Effector CD4-positive, alpha-beta T cell (primary cell): Measurements from ENCODE around the gene HDDC2.

Experiments
- DNase-seq: peaks from one replicate; pipeline ENCODE4 v3.0.0-alpha.2; 2020
- total RNA-seq: gene quantifications from one replicate; lab custom pipeline; 2026; lab: John Stamatoyannopoulos, UW

The HDDC2 gene, protein sequence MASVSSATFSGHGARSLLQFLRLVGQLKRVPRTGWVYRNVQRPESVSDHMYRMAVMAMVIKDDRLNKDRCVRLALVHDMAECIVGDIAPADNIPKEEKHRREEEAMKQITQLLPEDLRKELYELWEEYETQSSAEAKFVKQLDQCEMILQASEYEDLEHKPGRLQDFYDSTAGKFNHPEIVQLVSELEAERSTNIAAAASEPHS
- 11.3 reads per million, percentile 34 among the genes with 10 or more reads in this experiment for total RNA-seq

GRCh38 chr6:125301435-125302391, at the start of gene HDDC2:
Gene HDDC2, minus strand, starts transcription at chr6:125301967. Its CDS starts 35 bp downstream, at chr6:125301932.
- peak; percentile 11 for DNase-seq

GRCh38 chr6:125346926-125347563, 45.3 kb upstream of the HDDC2 start:
- no peak for DNase-seq

DNA sequence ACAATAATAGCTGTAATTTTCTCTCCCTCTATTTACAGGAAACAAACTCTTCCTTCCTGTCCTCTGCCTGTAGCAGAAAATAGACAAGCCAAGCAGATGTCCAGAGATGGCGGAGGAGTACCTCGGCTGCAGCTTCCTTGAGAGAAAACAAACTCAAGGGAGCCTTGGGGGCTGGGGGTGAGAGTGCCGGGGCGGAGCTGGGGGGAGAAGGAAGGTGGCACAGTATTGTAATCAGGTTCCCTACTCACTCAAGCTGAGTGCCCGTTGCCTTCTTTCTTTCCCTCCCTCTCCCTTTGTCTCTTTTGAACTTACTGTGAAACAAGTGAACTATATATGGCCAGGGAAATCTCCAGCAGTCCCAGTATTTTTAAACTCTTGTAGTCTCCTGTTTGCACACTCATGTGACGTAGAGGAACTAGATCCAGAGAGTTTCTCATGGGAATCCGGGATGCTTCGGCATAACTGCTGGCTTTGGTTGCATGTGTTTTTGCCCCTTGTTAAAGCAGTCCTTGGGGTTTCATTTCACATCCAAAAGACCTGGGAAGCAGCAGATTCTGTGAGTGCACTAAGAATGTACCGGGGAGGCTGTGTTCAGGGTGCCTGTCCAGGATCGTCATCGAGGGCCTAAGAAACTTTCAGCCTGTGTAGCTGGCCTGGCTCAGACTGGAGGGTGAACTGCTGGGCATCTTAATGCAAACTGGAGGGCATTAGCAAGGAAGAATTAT, 44.6 kb upstream of the HDDC2 start:
- DNase-seq: no peak

- no peak for DNase-seq
Measured at GRCh38 chr6:125341460-125341859, 39.7 kb upstream of the HDDC2 start.

DNA sequence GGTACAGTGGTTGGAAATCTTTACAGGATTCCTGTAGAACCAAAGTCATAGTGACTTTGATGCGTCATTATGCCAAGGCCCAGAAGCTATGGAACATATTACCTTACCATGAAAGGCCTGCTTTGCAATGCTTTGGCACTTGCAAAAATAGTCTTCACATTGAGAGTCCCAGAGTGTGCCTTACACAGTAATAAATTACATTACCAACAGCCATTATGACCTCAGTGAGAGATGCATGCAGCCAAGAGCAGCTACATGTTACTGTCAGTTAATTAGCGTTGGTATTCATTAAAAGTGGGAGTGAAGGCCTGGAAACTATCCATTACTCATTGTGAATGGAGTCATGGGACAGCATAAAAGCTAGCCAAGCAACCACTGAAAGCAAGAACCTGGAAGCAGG, 39.2 kb upstream of the HDDC2 start:
- DNase-seq: no peak

DNA sequence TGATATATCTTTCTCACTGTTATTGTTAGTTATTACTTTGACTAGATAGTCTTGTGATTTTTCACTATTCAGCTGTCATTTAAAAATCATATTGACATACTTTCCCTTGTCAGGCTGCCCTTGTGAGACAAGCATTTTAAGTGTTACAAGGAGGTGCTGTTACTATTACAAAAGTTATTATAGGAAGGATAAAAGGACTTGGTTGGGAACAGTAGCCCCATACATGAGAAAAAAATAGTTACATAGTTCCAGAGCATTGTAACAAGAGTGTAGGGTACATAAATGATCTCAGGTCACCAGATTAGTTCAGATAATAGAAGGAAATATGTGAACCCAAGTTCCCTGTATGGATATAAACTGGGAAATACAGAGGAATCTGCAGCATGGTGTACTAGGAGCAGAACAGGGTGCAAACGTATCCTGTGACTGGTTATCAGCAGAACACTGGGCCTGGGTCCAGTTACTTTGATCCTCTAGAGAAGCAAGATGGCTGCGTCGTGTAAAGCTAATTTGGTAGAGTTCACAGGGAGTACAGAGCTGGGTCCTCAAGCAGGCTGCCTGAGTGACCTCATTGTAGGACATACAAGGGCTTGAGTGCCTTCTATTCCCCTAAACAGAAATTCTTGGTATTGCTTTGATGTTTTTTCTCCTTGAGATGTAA, 38.5 kb upstream of the HDDC2 start:
- no peak for DNase-seq

DNA sequence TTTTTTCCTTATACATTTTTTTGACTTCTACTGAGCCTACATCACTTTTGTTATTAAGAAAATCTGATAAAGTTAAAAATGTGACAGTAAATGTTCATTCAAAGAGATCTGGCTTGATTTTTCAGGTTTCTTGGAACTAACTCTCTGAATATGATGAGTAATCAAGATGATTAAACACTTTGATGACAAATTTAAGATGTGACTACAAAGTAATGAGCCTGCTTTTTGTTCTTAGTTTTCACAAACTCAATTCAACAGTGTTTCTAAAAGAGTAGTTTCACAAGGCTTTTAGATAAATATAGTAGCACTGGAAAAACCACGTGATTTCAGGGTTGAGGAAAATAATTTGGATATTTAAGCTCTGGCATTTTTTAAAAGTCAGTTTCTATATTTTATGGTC, 37.9 kb upstream of the HDDC2 start:
- DNase-seq: no peak

GRCh38 chr6:125338381-125338780, 36.6 kb upstream of the HDDC2 start:
- DNase-seq: no peak

GRCh38 chr6:125337706-125338105, 35.9 kb upstream of the HDDC2 start:
- DNase-seq: no peak

DNA sequence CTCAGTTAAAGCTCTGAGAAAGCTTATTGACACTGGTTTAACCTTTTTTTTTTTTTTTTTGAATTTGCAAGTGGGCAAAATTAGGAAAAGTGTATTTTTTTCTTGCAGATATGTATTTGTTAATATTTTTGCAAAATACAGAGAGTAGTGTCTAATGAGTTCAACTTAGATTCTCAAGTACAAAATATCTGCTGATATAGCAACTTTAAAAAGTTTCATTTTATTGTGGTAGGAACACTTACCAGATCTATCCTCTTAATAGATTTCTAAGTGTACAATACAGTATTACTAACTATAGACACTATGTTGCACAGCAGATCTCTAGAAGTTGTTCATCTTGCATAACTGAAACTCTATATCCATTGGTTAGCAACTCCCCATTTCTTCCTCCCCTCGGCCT, 30.9 kb upstream of the HDDC2 start:
- no peak for DNase-seq

DNA sequence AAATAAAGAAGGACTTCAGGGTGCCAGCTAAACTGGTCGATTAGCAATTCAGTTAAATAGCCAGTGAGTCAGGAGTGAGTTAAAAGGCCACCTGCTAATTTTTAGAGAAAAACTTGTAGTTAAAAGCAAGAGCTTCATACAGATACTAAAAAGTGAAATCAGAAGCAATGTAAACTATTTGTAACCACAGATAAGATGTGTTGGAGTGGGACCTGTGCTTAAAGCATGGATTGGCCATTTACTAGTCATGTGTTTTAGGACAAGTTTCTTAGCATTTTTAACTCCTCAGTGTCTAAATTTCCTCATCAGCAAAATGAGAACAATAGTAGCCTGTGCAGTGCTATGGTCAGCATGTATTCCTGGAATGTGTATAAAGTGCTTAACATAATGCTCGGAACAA, 23.8 kb upstream of the HDDC2 start:
- no peak for DNase-seq

DNA sequence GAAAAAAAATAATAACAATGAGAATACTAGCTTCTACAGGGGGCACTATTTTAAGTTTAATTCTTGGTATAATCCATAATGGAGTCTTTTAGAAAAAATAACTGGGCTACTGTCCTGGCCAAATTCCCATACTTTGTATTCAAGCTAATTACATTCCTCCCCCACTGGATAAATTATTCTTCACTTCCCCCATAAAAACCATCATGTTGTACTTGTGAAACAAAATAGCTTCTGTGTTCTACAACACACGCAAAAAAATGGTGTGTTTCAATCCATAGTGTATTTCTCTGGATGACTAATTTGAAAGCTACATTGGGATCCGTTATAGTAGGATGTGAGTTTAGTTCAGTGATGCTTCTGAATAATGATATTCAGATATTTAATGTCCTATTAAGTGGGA, 21.6 kb upstream of the HDDC2 start:
- no peak for DNase-seq

DNA sequence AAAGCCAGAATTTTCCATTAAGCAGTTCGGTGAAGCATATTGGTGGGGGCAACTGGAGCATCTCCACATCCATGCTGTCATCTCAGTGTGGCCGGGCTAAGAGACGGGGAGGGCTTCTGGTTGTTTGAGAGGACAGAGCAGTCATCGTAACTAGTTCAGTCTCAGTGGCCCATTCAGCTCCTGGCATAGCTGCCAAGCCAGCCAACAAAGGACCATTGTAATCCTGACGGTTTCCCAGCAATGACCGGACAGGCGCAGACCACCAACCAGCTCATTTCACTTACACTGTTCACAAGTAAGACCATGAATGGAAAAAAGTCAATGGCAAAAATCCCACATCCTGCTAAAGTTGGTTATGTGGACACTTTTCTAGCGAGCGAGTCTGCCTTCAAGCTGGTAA, 14.9 kb upstream of the HDDC2 start:
- DNase-seq: no peak

- no peak for DNase-seq
Measured at GRCh38 chr6:125315548-125315947, 13.8 kb upstream of the HDDC2 start.

GRCh38 chr6:125314009-125314581, 12.3 kb upstream of the HDDC2 start:
- DNase-seq: no peak

DNA sequence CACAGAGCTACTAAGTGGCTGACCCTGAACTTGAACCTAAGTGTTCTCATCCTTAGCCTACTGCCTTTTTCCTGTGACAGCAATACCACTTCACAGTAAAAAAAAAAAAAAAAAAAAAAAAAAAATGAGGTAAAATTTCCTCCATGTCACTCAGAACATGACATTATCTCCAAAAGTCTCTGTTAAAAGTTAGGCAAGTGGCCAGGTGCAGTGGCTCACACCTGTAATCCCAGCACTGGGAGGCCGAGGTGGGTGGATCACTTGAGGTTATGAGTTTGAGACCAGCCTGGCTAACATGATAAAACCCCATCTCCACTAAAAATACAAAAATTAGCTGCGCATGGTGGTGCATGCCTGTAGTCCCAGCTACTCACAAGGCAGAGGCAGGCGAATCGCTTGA, 11.2 kb upstream of the HDDC2 start:
- no peak for DNase-seq

DNA sequence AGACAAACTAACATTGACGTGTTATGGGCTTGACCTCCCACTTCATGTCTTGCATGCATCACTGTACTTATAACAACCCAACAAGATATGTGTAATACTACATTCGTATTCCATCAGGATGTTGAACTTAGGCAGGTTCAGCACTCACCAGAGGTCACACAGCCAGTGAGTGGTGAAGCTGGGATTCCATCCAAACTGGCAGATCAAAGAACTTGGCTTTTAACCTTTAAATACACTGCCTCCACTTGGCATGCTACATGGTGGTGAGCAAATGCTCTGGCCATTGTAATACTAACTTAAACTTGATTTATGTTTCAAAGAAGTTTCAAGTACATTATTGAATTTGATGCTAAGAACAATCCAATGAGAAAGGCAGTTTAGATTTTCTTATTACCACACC, 10.7 kb upstream of the HDDC2 start:
- no peak for DNase-seq

- peak; percentile 8 for DNase-seq
Measured at GRCh38 chr6:125310994-125311649, 9.4 kb upstream of the HDDC2 start.

DNA sequence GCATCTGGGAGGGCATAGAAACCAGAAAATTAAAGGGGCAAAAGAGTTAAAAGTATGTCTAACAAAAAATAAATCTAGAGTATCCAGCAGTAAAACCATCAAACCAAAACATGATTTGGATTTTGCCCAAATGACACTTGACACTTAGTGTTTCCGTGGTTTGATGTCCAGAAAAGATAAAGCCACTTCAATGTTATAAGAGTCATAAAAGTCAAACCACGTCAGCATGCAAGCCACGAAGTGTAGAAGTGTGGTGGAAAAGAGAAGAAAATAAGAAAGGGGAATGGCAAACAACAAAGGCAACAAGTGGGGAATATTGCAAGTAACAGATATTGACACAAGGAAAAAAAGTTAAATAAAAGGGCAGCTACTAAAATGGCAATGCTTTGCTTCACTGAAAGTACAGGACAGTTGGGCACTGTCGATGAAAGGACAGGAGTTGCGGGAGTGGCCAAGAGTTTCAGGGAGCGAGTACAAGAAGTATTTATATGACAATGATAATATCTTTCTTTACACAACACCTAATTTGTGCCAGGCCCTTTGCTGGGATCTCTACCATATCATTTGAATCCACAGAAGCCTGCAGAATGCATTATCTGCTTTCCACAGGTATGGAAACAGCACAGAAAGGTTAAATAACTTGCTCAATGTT, 6.3 kb upstream of the HDDC2 start:
- no peak for DNase-seq

DNA sequence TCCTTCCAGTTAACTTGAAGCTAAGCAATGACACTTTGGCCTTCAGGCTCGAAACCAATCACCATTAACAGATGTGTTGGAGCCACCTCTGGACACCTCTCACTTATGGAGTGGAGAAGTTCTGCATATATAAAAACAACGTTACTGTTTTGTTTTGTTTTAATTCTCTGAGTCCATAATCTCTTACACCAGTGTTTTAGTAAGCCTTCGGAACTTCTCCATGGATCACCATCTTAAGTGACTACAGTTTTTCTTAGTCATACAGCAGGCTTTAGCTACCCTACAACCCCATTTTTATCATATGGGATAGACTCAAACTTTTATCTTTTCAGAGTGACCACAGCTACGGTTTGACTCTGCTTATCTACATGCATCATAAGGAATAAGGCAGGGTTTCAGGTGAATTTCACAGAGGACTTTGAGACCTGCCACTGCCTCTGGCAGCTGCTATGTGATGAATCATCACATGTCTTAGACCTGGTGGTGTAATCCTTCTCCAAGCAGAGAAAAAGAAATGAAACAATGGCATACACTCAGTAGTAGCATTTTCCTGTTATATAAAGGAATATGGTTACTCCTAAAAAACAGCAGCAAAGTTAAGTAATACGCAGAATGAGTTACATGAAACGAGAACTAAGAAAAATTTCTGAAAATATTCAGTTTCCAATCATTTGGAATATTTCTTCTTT, 5.5 kb upstream of the HDDC2 start:
- DNase-seq: no peak
